ENCODE results near the gene ZNF185.

ZNF185 gene

GRCh38 chrX:152897222-152898131 is at the start of gene ZNF185:
Gene ZNF185, plus strand, starts transcription at chrX:152898067. Its CDS starts 16,423 bp downstream, at chrX:152914490.
- no peak within 1 kb of the TSS for H3K27ac ChIP-seq (ENCODE audit: low read length)
- H3K4me1 ChIP-seq (ENCODE audit: control insufficient read depth in 1 of 2, insufficient read depth in 2 of 2, low read length in 2 of 2), result no peaks in the 10 kb centered on the region
- H3K27me3 ChIP-seq (ENCODE audit: low read depth, low read length), result no peaks in the 10 kb centered on the region
- H3K4me3 ChIP-seq (ENCODE audit: low read depth in 1 of 2, low read length in 2 of 2), result peak within 1 kb of the TSS in 1 of 2 donors; percentile 48
- no peaks in the 10 kb centered on the region for H3K36me3 ChIP-seq (ENCODE audit: control insufficient read depth in 1 of 2, insufficient read depth in 2 of 2, low read length in 2 of 2)
- no peaks in the 10 kb centered on the region for H3K9me3 ChIP-seq (ENCODE audit: control insufficient read depth in 1 of 2, low read length in 2 of 2)

DNA sequence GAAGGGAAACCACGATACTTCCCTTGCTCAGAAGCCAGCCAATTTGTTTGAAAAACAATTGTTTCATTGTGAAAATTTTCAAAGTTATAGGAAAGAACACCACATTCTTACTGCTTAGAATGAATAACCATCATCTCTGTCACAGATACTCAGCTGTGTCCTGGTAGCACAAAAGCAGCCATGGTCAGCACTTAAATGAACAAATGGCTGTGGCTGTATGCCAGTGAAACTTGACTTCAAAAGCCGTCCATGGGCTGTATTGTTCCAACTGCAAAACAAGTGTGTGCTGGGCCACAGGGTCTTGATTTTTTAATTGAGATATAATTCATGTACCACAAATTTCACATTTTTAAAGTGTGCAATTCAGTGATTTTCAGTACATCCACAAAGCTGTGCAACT is 47.4 kb upstream of the ZNF185 start:
- Histone ChIP-seq H3K4me3 (ENCODE audit: low read depth in 1 of 2, low read length in 2 of 2) (no peak overlapping the region), H3K9me3 (ENCODE audit: control insufficient read depth in 1 of 2, low read length in 2 of 2) (no peaks in the 10 kb centered on the region), H3K27ac (ENCODE audit: low read length) (no peak overlapping the region), H3K27me3 (ENCODE audit: low read depth, low read length) (no peaks in the 10 kb centered on the region), H3K36me3 (ENCODE audit: control insufficient read depth in 1 of 2, insufficient read depth in 2 of 2, low read length in 2 of 2) (peaks cover 17 to 30% of the 10 kb centered on the region in 2 donors), H3K4me1 (ENCODE audit: control insufficient read depth in 1 of 2, insufficient read depth in 2 of 2, low read length in 2 of 2) (no peaks in the 10 kb centered on the region)

- no peaks in the 10 kb centered on the region for H3K9me3 ChIP-seq (ENCODE audit: control insufficient read depth in 1 of 2, low read length in 2 of 2)
- H3K27me3 ChIP-seq (ENCODE audit: low read depth, low read length), result no peaks in the 10 kb centered on the region
- H3K36me3 ChIP-seq (ENCODE audit: control insufficient read depth in 1 of 2, insufficient read depth in 2 of 2, low read length in 2 of 2), result peaks cover 10 to 28% of the 10 kb centered on the region in 2 donors
- H3K27ac ChIP-seq (ENCODE audit: low read length), result no peak overlapping the region
- H3K4me1 ChIP-seq (ENCODE audit: control insufficient read depth in 1 of 2, insufficient read depth in 2 of 2, low read length in 2 of 2), result no peaks in the 10 kb centered on the region
- H3K4me3 ChIP-seq (ENCODE audit: low read depth in 1 of 2, low read length in 2 of 2), result no peak overlapping the region
These were observed 43.9 kb upstream of the ZNF185 start for GRCh38 chrX:152853986-152854385.

DNA sequence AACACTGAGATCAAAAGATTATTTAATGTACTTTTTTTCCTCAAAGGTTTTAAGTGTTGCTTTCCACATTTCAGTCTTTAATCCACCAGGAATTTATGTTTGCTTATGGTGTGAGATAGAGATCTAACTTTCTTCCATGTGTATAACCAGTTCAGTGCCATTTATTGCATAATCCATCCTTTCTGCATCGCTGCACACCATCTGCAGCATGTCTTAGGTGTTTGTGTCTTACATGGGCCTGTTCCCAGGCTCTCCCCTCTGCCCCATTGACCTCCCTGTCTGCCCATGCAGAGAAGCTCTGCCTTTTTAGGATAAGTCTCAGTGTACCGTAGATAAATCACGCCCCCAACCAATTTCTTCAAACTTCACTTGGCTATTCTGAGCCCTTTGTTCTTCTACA is 36.8 kb upstream of the ZNF185 start:
- no peaks in the 10 kb centered on the region for H3K9me3 ChIP-seq (ENCODE audit: control insufficient read depth in 1 of 2, low read length in 2 of 2)
- peaks cover 10 to 26% of the 10 kb centered on the region in 2 donors for H3K36me3 ChIP-seq (ENCODE audit: control insufficient read depth in 1 of 2, insufficient read depth in 2 of 2, low read length in 2 of 2)
- H3K27ac ChIP-seq (ENCODE audit: low read length), result no peak overlapping the region
- H3K27me3 ChIP-seq (ENCODE audit: low read depth, low read length), result no peaks in the 10 kb centered on the region
- H3K4me1 ChIP-seq (ENCODE audit: control insufficient read depth in 1 of 2, insufficient read depth in 2 of 2, low read length in 2 of 2), result no peaks in the 10 kb centered on the region
- no peak overlapping the region for H3K4me3 ChIP-seq (ENCODE audit: low read depth in 1 of 2, low read length in 2 of 2)

- Histone ChIP-seq H3K9me3 (ENCODE audit: control insufficient read depth in 1 of 2, low read length in 2 of 2) (no peaks in the 10 kb centered on the region), H3K27ac (ENCODE audit: low read length) (no peak overlapping the region), H3K4me1 (ENCODE audit: control insufficient read depth in 1 of 2, insufficient read depth in 2 of 2, low read length in 2 of 2) (no peaks in the 10 kb centered on the region), H3K4me3 (ENCODE audit: low read depth in 1 of 2, low read length in 2 of 2) (no peak overlapping the region), H3K27me3 (ENCODE audit: low read depth, low read length) (no peaks in the 10 kb centered on the region), H3K36me3 (ENCODE audit: control insufficient read depth in 1 of 2, insufficient read depth in 2 of 2, low read length in 2 of 2) (peaks cover 10 to 32% of the 10 kb centered on the region in 2 donors)
These were observed 36.0 kb upstream of the ZNF185 start for GRCh38 chrX:152861826-152862225.

GRCh38 chrX:152865232-152865920 is 32.5 kb upstream of the ZNF185 start:
- H3K27me3 ChIP-seq (ENCODE audit: low read depth, low read length), result no peaks in the 10 kb centered on the region
- no peaks in the 10 kb centered on the region for H3K4me1 ChIP-seq (ENCODE audit: control insufficient read depth in 1 of 2, insufficient read depth in 2 of 2, low read length in 2 of 2)
- peaks cover 16 to 37% of the 10 kb centered on the region in 2 donors for H3K36me3 ChIP-seq (ENCODE audit: control insufficient read depth in 1 of 2, insufficient read depth in 2 of 2, low read length in 2 of 2)
- H3K9me3 ChIP-seq (ENCODE audit: control insufficient read depth in 1 of 2, low read length in 2 of 2), result no peaks in the 10 kb centered on the region
- no peak overlapping the region for H3K4me3 ChIP-seq (ENCODE audit: low read depth in 1 of 2, low read length in 2 of 2)
- no peak overlapping the region for H3K27ac ChIP-seq (ENCODE audit: low read length)

GRCh38 chrX:152866386-152866785 is 31.5 kb upstream of the ZNF185 start:
- H3K36me3 ChIP-seq (ENCODE audit: control insufficient read depth in 1 of 2, insufficient read depth in 2 of 2, low read length in 2 of 2), result peaks cover 16 to 31% of the 10 kb centered on the region in 2 donors
- H3K27ac ChIP-seq (ENCODE audit: low read length), result no peak overlapping the region
- H3K9me3 ChIP-seq (ENCODE audit: control insufficient read depth in 1 of 2, low read length in 2 of 2), result no peaks in the 10 kb centered on the region

GRCh38 chrX:152869972-152870371 is 27.9 kb upstream of the ZNF185 start:
- Histone ChIP-seq H3K36me3 (ENCODE audit: control insufficient read depth in 1 of 2, insufficient read depth in 2 of 2, low read length in 2 of 2) (peaks cover 10 to 25% of the 10 kb centered on the region in 2 donors), H3K27ac (ENCODE audit: low read length) (no peak overlapping the region), H3K27me3 (ENCODE audit: low read depth, low read length) (no peaks in the 10 kb centered on the region), H3K4me3 (ENCODE audit: low read depth in 1 of 2, low read length in 2 of 2) (no peak overlapping the region), H3K9me3 (ENCODE audit: control insufficient read depth in 1 of 2, low read length in 2 of 2) (no peaks in the 10 kb centered on the region), H3K4me1 (ENCODE audit: control insufficient read depth in 1 of 2, insufficient read depth in 2 of 2, low read length in 2 of 2) (no peaks in the 10 kb centered on the region)

More at GRCh38 chrX:152866386-152866785, 31.5 kb upstream of the ZNF185 start:
- no peaks in the 10 kb centered on the region for H3K4me1 ChIP-seq (ENCODE audit: control insufficient read depth in 1 of 2, insufficient read depth in 2 of 2, low read length in 2 of 2)
- no peak overlapping the region for H3K4me3 ChIP-seq (ENCODE audit: low read depth in 1 of 2, low read length in 2 of 2)
- H3K27me3 ChIP-seq (ENCODE audit: low read depth, low read length), result no peaks in the 10 kb centered on the region

DNA sequence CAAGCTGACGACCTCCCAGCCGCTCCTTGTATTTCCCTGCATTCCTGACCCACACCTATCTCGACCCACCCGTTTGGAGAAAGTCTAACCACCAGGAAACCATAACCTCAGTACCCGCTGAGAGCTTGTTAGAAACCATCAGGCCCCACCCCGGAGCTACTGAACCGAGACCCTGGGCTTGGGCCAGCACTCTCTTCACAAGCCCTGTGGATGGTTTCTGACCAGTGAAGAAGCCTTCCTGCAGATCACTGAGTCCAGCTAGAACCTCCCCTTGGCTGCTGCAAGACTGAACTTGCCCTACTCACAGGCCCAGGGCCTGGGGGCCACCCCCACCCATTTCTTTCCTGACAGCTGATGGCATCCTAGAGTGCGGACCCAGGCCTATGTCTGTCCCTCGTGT is 26.6 kb upstream of the ZNF185 start:
- Histone ChIP-seq H3K4me3 (ENCODE audit: low read depth in 1 of 2, low read length in 2 of 2) (no peak overlapping the region), H3K9me3 (ENCODE audit: control insufficient read depth in 1 of 2, low read length in 2 of 2) (no peaks in the 10 kb centered on the region), H3K27ac (ENCODE audit: low read length) (no peak overlapping the region), H3K27me3 (ENCODE audit: low read depth, low read length) (no peaks in the 10 kb centered on the region), H3K36me3 (ENCODE audit: control insufficient read depth in 1 of 2, insufficient read depth in 2 of 2, low read length in 2 of 2) (peaks cover 10 to 22% of the 10 kb centered on the region in 2 donors), H3K4me1 (ENCODE audit: control insufficient read depth in 1 of 2, insufficient read depth in 2 of 2, low read length in 2 of 2) (no peaks in the 10 kb centered on the region)

GRCh38 chrX:152872522-152872921 is 25.3 kb upstream of the ZNF185 start:
- H3K27ac ChIP-seq (ENCODE audit: low read length), result no peak overlapping the region
- H3K4me1 ChIP-seq (ENCODE audit: control insufficient read depth in 1 of 2, insufficient read depth in 2 of 2, low read length in 2 of 2), result no peaks in the 10 kb centered on the region
- H3K36me3 ChIP-seq (ENCODE audit: control insufficient read depth in 1 of 2, insufficient read depth in 2 of 2, low read length in 2 of 2), result peaks cover 10 to 11% of the 10 kb centered on the region in 2 donors
- no peak overlapping the region for H3K4me3 ChIP-seq (ENCODE audit: low read depth in 1 of 2, low read length in 2 of 2)
- no peaks in the 10 kb centered on the region for H3K9me3 ChIP-seq (ENCODE audit: control insufficient read depth in 1 of 2, low read length in 2 of 2)
- no peaks in the 10 kb centered on the region for H3K27me3 ChIP-seq (ENCODE audit: low read depth, low read length)

- Histone ChIP-seq H3K36me3 (ENCODE audit: control insufficient read depth in 1 of 2, insufficient read depth in 2 of 2, low read length in 2 of 2) (peaks cover 7 to 10% of the 10 kb centered on the region in 2 donors), H3K27me3 (ENCODE audit: low read depth, low read length) (no peaks in the 10 kb centered on the region), H3K27ac (ENCODE audit: low read length) (no peak overlapping the region), H3K4me1 (ENCODE audit: control insufficient read depth in 1 of 2, insufficient read depth in 2 of 2, low read length in 2 of 2) (no peaks in the 10 kb centered on the region), H3K4me3 (ENCODE audit: low read depth in 1 of 2, low read length in 2 of 2) (no peak overlapping the region), H3K9me3 (ENCODE audit: control insufficient read depth in 1 of 2, low read length in 2 of 2) (no peaks in the 10 kb centered on the region)
These were observed 24.5 kb upstream of the ZNF185 start for GRCh38 chrX:152873361-152873760.

Measured in muscle layer of duodenum (tissue), 2 donors.